M059J (cell line): ENCODE measurements around the gene PAX5. TPM values are rescaled to one million over a fixed set of nuclear protein-coding genes. Genes with fewer than 3 reads are reported as not detected.

Experiments
- DNase-seq: peaks from one replicate; pipeline ENCODE4 v3.0.0-alpha.2; 2012; ENCODE audit warnings: low read depth
- total RNA-seq: library from RNA; depleted of rRNA; stranded (reverse); fragments of >200 nt; shearing (Covaris generic); gene quantifications from 2 replicates; pipeline ENCODE4 v1.2.3, GENCODE V29; 2014

PAX5 gene
- total RNA-seq, 1 experiment from 2014 or later = not detected

DNA sequence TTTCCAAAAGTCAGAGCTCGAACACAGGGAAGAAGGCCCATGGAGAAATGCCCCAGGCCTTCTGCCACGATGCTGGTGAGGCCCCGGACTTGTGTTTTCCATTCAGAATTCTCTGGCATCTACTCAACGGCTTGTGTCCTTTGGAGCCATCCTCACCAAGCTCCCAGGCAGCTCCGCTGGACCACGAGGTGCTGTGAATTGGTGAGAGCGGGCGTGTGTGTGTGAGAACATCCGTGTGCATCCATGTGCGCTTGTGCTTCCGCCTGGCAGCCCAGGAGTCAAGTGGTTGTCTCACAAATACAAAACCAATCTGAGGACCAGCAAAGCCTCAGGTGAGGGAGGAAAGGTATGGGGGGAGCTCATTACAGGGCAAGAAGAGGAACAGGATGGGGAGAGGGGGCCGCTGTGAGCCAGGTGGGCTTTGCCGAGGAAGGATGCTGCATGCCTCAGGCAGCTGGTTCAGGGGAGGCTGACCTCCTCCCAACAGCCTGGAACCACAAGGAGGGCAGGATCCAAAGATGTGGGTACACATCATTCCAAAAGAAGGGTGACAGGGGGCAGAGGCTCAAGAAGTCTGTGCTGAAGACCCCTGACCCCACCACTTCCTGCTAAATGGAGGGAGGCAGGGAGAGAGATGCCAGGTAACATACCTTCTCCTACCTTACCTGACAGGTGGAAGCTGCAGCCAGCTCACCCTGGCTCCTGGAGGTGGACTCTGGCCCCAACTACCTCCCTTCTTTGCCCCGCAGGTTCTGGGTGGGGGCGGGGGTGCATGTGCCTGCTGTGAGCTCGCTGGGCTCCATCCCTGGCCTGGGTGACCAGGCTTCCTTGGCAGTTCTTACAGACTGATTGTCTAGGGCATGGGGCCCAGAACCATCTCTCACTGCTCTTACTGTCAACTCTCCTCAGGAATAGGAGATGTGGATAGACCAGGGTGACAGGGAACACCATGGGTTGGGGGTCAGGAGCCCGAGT is 196.3 kb downstream of the PAX5 start:
- DNase-seq = no peak

DNA sequence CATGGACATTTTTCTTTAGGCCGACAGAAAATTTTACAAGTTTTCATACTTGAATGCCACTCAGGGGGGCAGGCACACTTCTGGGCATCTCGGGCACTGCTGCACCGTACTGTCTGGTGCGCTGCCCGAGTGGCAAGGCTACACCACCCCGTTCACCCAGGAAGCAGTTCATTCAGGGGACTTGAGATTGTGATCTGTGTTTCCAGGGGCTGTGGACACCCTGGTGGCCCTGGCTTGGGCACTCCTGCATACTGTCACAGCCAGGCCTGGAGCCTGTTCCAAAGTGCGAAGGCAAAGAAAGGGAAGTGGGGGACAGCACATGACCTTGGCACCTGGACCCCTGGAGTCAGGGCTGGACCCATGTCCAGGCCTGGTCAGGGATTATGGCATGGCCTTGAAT is 197.6 kb downstream of the PAX5 start:
- no peak for DNase-seq

DNA sequence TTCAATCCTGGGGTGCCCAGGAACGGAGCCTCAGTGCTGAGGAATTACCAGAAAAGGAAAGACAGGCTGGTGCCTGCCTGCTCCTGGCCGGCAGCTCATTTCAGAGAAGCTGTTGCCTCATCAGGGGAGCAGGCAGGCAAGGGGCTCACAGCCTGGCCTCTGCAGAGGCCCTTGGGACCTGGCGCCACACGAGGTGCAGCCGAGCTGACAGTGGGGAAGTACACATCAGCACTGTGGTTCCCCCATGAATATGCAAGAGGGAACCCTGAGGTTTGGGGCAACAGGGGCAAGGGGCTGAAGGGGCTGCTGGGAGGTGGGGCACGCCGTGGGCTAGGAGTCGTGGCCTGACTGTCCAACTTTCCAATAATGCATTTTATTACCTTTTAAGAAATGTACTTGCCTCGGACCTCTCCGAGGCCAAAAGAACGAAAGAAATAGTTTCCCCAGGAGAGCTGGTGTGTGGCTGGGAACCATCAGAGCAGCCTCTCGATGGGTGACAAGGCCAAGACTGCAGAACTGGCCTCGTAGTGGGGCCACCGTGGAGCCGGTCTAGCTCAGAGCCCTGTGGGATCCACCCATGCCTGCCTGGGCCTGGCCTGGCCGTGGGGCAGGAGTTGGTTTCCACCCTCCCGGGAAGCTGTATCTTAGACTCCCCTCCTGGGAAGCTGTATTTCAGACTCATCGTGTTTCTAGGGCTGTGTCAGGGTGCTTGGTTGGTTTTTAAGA is 198.6 kb downstream of the PAX5 start:
- no peak for DNase-seq

DNA sequence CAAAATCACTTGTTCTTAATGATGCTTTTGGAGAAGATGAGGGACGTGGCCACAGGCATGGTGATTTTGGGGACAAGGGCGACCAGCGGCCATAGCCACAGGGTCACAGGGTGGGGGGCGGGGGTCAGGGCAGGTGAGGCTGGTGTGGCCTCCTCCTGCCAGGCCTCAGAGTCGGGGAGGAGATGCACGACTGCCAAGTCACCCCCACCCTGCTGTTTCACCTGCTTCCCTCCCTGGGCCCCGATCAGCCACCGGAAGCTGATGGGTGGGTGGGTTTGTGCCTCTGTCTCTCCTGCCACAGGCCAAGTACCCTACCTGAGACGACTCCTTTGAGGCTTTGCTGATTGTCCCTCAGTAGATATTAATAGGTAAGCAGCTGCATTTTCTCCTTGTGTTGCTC is 199.3 kb downstream of the PAX5 start:
- DNase-seq = no peak

DNA sequence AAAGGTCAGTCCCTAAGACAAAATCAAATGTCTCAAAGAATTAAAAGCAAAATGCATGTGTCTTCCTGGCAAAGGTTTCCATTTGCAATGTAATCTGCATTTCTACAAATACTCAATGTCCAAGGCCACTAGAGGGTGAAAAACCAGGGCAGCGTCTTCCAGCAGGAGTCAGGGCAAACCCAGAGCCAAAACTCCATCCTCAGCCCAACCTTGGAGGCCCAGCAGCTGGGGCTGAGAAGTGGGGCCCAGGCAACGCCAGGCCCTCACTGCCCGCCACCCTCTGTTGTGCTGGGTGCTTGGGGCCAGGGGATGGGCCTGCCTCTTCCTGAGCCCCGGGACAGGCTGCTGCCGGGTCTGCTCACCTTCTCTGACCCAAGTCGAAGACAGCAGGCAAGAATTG is 200.1 kb downstream of the PAX5 start:
- DNase-seq = no peak

- DNase-seq = no peak
Observed at GRCh38 chr9:36832164-36832795, 201.8 kb downstream of the PAX5 start.

GRCh38 chr9:36831381-36832161 is 202.5 kb downstream of the PAX5 start:
- no peak for DNase-seq

DNA sequence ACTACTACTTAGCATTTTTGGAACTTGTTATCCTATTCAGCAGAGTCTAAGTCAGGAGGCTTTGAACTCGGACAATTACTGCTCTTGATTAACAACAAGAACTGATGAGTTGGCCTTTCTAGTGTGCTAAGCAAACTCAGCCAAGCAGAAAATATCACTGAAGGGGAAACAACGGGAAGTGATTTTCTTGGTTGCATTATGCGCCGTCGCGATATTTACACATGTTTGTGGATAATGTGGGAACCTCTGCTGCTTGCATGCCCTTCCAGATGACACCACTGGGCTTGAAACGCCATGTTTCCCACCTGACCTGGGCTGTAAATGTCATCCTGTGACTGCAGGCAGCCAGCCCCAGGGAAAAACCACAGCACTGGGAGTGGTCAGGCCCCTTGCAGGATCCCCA is 205.5 kb downstream of the PAX5 start:
- no peak for DNase-seq

- DNase-seq = no peak
Observed at GRCh38 chr9:36827593-36827992, 206.5 kb downstream of the PAX5 start.

DNA sequence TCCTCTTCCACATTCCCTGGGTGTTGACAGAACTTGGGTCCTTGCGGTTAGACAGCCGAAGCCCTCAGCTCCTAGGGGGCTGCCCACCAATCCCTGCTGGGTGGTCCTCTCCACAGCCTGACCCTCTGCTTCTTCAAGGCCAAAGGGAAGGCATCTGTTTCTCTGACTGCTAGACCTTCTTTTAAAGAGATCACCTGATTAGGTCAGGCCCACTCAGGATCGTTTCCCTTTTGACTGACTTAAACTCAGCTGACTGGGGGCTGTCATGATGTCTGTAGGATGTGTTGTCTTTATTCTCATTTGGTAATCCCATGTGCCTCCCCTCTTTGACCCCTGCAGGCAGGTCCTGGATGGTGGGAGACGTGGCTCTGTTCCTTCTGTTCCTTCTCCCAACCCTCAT is 207.5 kb downstream of the PAX5 start:
- no peak for DNase-seq

DNA sequence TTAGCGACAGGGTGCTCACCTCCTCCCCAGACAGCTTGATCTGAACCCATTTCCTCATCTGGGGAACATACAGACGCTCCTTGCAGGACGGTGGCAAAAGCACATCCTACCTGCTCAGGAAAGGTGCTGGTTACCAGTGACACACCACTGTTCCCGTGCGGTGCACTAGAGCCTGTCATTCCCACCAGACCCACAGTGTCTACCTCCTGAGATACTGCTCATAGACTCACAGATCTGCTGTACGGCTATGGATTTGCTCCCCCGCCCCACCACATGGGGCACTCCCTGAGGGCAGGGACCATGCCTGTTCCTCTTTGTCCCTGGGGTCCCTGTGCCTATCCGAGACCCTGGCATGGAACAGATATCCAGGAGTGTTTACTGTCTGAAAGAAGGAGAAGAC is 208.9 kb downstream of the PAX5 start:
- DNase-seq = no peak

DNA sequence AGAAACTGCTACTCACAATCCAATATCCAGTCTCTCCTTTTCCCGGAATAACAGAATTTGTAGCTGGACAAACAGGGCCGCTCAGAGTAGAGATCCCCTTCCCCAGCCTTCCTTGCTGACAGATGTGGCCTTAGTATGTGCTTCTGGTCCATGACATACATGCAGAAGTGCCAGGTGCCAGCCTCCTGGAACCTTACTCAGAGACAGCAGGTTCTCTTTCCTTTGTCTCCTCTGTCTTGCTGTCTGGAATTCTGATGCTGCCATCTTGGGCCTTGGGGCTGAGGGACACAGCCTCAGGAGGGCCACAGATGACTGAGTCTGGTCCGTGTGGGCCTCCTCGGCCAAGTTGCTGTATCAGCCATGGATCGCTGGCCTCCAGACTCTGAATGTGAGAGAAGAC is 210.1 kb downstream of the PAX5 start:
- DNase-seq = no peak

DNA sequence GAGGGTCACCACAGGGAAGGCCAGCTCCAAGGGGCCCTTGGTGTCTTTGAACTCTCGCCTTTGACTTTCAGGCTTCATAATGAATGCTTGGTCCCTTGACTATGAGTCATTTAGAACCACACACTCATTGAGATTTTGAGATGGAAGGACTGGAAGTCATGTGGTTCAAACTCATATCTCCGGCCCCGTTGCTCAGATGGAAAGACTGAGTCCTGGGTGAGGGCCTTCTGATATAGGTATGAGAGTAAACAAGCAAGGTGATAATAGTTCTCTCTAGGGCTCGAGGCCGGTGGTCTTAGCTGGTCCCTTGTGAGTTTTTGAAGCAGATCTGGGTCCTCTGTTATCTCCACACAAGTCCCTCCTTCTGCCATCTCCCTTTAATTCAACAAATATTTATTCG is 210.6 kb downstream of the PAX5 start:
- no peak for DNase-seq

GRCh38 chr9:36822201-36822600 is 211.9 kb downstream of the PAX5 start:
- DNase-seq = no peak

DNA sequence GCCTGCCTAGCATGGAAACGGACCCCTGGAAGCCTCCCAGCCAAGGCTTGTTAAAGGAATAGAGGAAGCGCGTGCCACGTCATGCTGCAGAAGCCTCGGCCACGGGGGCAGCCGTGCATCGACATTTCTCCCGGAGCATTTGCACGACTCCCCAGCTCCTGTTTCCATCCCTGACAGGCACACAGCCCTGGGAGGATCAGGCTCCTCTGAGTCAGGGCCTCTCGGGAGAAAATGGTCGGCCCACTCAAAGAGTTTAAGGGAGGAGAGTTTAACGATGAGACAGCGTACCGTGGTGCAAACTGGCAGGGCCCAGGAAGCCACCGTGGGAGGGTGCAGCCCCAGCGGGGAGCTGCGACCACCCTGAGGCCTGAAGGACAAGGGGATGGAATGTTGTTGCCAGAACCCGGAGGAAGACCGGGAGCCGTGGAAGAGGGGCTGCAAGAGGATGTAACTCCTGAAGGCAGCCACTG is 213.6 kb downstream of the PAX5 start:
- no peak for DNase-seq

- no peak for DNase-seq
Observed at GRCh38 chr9:36818965-36819870, 214.8 kb downstream of the PAX5 start.

- no peak for DNase-seq
Observed at GRCh38 chr9:36818242-36818938, 215.7 kb downstream of the PAX5 start.

DNA sequence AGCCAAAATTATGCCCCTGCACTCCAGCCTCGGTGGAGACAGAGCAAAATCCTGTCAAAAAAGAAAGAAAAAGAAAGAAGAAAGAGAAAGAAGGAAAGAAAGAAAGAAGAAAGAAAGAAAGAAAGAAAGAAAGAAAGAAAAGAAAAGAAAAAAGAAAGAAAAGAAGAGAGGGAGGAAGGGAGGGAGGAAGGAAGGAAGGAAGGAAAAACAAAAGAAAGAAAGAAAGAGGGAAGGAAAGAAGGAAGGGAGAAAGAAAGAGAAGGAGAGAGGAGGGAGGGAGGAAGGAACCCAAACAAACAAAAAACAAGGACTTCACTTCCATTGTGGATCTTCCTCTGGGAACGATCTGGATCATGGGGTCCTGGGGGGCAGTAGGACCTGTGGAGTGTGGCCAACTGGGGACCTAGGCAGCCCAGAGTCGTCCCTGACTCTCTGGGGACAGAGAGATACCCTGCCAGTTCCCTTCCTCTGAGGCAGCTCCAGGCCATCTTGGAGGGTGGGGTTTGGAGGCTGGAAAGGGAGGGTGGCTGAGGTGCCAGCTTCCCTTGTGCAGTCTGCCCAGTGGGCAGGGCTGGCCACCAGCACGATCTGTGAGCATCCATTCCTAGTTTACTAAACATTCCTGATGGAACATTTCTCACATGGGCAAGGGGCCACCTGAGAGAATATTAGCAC is 216.8 kb downstream of the PAX5 start:
- DNase-seq = no peak

- DNase-seq = no peak
Observed at GRCh38 chr9:36816371-36816770, 217.7 kb downstream of the PAX5 start.
